ENCODE results near the gene B3GNT5.

B3GNT5 gene

GRCh38 chr3:183267140-183267539, 14.1 kb downstream of the B3GNT5 start:
- no peak for DNase-seq

- no peak for DNase-seq
Observed at GRCh38 chr3:183268366-183268765, 15.3 kb downstream of the B3GNT5 start.

- no peak for DNase-seq
Observed at GRCh38 chr3:183269345-183269744, 16.3 kb downstream of the B3GNT5 start.

- DNase-seq, result no peak
Observed at GRCh38 chr3:183270344-183270743, 17.3 kb downstream of the B3GNT5 start.

GRCh38 chr3:183272142-183272541, 19.1 kb downstream of the B3GNT5 start:
- no peak for DNase-seq

DNA sequence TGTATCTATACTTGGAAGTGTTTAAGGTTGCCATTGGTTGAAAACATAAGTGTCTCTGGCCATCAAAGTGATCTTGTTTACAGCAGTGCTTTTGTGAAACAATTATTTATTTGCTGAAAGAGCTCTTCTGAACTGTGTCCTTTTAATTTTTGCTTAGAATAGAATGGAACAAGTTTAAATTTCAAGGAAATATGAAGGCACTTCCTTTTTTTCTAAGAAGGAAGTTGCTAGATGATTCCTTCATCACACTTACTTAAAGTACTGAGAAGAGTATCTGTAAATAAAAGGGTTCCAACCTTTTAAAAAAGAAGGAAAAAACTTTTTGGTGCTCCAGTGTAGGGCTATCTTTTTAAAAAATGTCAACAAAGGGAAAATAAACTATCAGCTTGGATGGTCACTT, 19.7 kb downstream of the B3GNT5 start:
- no peak for DNase-seq

GRCh38 chr3:183274609-183275008, 21.6 kb downstream of the B3GNT5 start:
- no peak for DNase-seq

- DNase-seq, result no peak
Observed at GRCh38 chr3:183275418-183275817, 22.4 kb downstream of the B3GNT5 start.

DNA sequence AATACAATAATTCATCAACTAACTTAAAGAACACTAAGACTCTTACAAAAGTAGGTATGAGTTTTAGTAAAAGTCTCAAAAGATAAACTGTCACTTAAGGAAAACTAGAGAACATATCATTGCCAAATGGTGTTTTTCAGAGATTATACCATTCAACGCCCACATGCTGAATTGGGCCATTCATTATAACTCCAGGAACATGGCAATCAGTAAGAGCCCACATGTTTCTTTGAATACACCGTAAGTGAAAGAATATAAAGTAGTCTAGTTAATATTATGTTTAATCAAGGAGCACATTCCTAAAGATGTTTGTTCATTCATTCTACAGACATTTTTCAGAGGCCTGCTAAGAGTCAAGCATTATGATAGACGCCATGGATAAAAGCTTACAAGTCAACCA, 22.9 kb downstream of the B3GNT5 start:
- DNase-seq, result no peak

- DNase-seq, result no peak
Observed at GRCh38 chr3:183277260-183277659, 24.2 kb downstream of the B3GNT5 start.

DNA sequence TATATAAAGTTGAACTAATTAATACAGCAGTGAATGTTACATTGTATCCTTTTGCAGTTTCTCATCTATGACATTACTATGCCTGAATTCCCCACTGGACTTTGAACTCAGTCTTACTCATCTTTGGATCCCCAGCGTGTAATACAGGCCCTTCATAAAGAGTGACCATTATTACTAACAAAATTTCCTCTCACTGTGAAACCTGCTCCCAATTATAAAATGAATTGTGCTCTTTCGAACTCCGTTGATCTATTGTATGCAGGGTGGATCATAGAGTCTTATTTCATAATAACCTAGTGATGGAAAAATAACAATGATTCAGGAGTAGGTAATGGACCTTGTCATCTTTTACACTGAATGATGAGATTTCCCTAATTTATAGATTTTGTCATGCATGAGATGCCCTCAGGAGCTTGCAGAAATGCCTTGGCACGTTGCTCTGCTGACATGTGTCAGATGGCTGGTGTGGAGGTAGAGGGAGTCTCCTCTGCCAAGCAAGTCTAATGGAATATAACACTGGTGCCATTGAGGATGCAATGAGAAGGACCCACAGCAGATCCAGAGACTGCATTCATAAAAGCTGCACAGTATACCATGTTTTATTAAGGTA, 25.5 kb downstream of the B3GNT5 start:
- no peak for DNase-seq

- no peak for DNase-seq
Observed at GRCh38 chr3:183279371-183279770, 26.3 kb downstream of the B3GNT5 start.

DNA sequence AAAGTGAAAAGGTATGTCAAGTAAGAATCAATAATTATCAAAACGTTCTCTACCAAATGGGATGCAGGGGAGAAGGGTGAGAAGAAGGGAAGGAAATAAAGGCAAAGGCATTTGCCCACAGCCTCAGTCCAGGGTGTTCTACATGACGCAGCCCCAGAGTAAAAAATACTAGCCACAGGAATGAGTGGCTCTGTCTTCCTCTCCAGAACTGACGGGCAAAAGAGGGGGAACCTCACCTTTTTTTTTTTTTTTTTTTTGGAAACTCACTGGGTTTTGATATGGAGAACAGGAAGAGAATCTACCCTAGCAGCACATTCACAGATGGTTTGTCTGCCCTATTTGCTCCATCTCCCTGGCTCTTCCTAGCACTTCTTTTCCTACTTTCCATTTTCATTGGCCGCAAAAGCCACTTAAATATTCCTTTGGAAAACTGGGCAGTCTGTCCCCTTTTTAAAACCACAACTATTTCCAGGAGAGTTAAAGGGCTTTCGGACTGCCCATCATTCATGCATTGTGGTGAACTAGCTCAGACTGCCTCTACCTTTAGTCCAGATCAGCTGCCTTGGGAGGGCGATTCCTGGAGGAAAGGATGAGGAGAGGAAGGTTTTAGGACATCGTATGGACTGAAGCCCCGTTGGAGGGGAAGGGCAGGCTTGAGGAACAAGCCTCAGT, 28.2 kb downstream of the B3GNT5 start:
- DNase-seq, result no peak

- DNase-seq, result no peak
Observed at GRCh38 chr3:183283886-183284285, 30.8 kb downstream of the B3GNT5 start.

GRCh38 chr3:183284570-183284969, 31.5 kb downstream of the B3GNT5 start:
- no peak for DNase-seq

GRCh38 chr3:183285318-183285717, 32.3 kb downstream of the B3GNT5 start:
- no peak for DNase-seq

- DNase-seq, result peak; percentile 20
Observed at GRCh38 chr3:183285828-183286457, 32.9 kb downstream of the B3GNT5 start.

DNA sequence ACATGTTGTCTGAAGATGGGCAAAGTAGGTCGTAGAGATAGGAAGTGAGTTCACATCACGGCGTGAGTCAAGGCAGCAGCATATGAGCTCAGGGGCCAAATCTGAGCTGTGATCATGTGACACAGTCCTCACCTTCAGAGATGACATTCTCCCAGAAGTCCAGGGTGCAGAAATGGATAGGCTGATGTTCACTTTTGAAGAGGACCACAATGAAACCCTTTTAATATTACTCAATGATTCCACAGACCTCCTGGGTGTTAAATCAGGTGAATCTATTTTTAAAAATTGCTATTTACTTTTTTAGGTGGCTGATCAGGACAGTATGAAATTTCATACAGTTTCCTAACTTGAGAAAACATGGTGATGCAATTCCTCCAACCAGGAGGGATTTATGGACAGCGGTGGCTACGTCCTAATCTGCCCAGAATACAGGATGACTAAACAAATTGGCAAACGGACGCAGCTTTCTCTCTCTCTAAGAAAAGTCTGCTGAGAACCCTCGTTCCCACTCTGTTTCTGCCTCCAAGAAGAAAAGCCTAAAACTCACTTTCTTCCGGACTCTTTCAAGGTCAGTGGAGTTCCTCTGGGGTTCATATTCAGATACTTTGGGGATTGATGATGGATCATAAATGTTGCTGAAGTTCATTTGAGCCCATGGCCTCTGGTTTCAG, 34.4 kb downstream of the B3GNT5 start:
- no peak for DNase-seq

DNA sequence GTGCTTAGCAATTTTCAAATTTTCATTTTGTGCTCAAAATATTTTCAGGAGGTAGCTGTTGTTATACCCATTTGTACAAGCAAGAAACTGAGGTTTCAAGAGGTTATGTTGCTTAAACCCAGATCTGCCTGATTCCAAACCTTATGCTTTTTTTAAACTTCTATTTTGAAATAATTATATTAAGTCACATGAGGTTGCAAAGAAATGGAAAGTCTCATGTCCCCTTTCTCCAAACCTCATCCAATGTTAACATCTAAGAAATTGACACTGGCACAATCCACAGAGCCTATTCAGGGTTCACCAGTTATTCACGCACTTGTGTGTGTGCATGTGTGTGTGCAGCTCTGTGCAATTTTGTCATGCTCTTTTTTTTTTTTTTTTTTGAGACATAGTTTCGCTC, 35.1 kb downstream of the B3GNT5 start:
- DNase-seq, result no peak

DNA sequence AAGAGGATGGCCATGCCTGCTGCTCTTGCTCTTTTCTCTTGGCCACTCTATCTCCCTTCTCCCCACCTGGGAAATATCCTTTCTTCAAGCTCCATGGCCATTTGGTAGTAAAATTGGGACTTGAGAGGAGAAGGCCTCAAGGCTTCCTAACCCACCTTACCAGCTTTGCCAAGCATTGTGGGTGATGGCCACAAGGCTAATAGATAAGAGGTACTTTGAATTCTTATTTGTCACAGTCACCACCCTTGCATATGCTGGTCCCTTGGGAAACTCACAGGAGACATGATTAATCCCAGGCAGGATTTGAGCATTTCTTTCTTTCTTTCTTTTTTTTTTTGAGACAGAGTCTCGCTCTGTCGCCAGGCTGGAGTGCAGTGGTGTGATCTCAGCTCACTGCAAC, 37.2 kb downstream of the B3GNT5 start:
- DNase-seq, result no peak

- DNase-seq, result no peak
Observed at GRCh38 chr3:183291497-183292031, 38.5 kb downstream of the B3GNT5 start.

GRCh38 chr3:183293966-183294365, 40.9 kb downstream of the B3GNT5 start:
- DNase-seq, result no peak

DNA sequence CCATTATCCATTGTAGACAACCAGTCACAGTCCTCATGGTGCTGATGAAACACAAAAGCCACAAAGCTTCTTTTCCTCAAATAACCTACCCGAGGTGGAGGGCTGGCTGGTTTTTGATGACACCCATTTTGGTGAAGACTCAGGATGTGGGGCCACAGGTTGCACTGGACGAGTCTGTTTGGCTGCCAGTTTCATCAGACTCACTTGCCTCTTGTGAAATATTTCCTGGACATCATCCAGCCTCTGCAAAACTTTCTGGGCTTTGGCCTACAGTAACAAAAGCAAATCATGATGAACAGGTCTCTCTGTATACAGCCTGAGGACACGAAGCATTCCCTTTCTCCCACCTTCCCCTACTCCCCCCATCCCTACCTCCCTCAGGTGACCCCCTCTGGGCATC, 42.2 kb downstream of the B3GNT5 start:
- no peak for DNase-seq

DNA sequence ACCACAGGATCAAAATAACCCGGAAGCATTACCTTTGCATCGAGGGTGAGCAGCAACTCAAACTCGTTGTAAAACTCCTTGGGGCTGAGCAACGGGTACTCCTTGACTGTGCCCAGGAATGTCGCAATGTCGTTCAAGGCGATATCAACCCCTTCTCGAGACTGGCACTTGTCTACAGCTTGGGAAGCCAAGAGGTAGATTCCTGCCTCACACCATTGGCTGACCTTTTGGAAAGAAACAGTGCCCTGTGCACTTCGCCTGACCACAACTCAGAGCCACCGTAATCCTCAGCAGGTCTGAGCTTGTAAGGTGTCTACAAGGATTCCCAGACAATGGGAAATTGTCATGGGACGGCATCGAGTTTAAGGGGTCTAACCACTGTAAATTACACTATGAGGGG, 43.9 kb downstream of the B3GNT5 start:
- no peak for DNase-seq

Data from T1000 (cell line).